K562 (cell line): ENCODE results near the gene SIDT1. TPM values are rescaled to one million over a fixed set of nuclear protein-coding genes. Genes with fewer than 3 reads are reported as not detected.

Experiments used
- ATAC-seq: fragments of 200-7000 bp; cut with Tn5 transposase; 3 replicates; pipeline ENCODE4 v1.9.1; 2020; ENCODE audit warnings: moderate library complexity
- BruUV-seq: library from RNA; stranded (reverse); fragments of 400-500 nt; replicated peaks from 2 replicates; lab custom pipeline; 2021; lab: Mats Ljungman, UMichigan
- CTCF ChIA-PET: fragments of 300-600 bp; formaldehyde crosslinking; extraction: SDS; loops from one replicate; lab custom pipeline; 2021; ENCODE audit warnings: low intra/inter-chr PET ratio; lab: Yijun Ruan, JAX
- POLR2A ChIA-PET: fragments of 300-600, 350-650 bp; sonication (Branson Sonifier 250); formaldehyde crosslinking; extraction: SDS; loops from one replicate; lab custom pipeline; 2021; ENCODE audit warnings: antibody characterized with exemption, inconsistent platforms; lab: Yijun Ruan, JAX
- DNase-seq, 4 experiments: peaks; one replicate each; pipeline versions ENCODE4 v3.0.0 to v3.0.0-alpha.2; 2011 to 2018; ENCODE audit warnings: low spot score in 3 of 4, mixed read lengths in 3 of 4; ENCODE audit errors: extremely low read depth in 1 of 4
- FAIRE-seq: peaks from 2 replicates; lab custom pipeline; 2011; peaks lifted over from hg19 to GRCh38; lab: Jason Lieb, UNC
- H2AFZ ChIP-seq: 2 replicates; pipeline ENCODE4 v1.6.0; 2011; ENCODE audit warnings: low read depth, low read length, control low read depth, inconsistent platforms
- H3K27ac ChIP-seq: fragments of 200-600 bp; 3 replicates; pipeline ENCODE4 v1.8.0; 2011; ENCODE audit warnings: low read depth, mild to moderate bottlenecking, control low read depth, inconsistent platforms, low read length, moderate library complexity, mixed read lengths; ENCODE audit errors: extremely low read depth
- H3K27me3 ChIP-seq, 2 experiments: fragments of 300-600 bp in 1 of 2; 2 replicates in 1 of 2; 3 replicates in 1 of 2; pipeline versions ENCODE4 v1.6.0 to v1.8.0; 2011; ENCODE audit warnings: inconsistent platforms in 2 of 2, low read length in 2 of 2, mild to moderate bottlenecking in 1 of 2, mixed read lengths in 1 of 2, moderate library complexity in 1 of 2; ENCODE audit not compliant: control insufficient read depth in 2 of 2, insufficient read depth in 2 of 2
- H3K36me3 ChIP-seq: fragments of 300-600 bp; 3 replicates; pipeline ENCODE4 v1.8.0; 2011; ENCODE audit warnings: mild to moderate bottlenecking, low read length, inconsistent platforms; ENCODE audit not compliant: control insufficient read depth, insufficient read depth
- H3K4me1 ChIP-seq, 2 experiments: fragments of 200-600 bp in 1 of 2; replicated peaks in 1 of 2; 2 replicates in 1 of 2; 3 replicates in 1 of 2; pipeline versions ENCODE4 v1.5.1 to v1.8.0; 2011; ENCODE audit warnings: inconsistent platforms in 2 of 2, low read length in 2 of 2, mild to moderate bottlenecking in 1 of 2, mixed read lengths in 1 of 2, moderate library complexity in 1 of 2; ENCODE audit not compliant: control insufficient read depth in 2 of 2, insufficient read depth in 2 of 2
- H3K4me2 ChIP-seq: 2 replicates; pipeline ENCODE4 v1.6.1; 2011; ENCODE audit warnings: low read length, control low read depth, inconsistent platforms, mixed read lengths; ENCODE audit not compliant: insufficient read depth
- H3K4me3 ChIP-seq: fragments of 200-600 bp; sonication (generic), shearing (Covaris generic); 2 replicates; pipeline ENCODE4 v1.5.1; 2016; ENCODE audit warnings: control low read depth, inconsistent platforms
- H3K79me2 ChIP-seq: fragments of 200-600 bp; 3 replicates; pipeline ENCODE4 v1.8.0; 2011; ENCODE audit warnings: low read length, inconsistent platforms; ENCODE audit not compliant: control insufficient read depth, insufficient read depth
- H3K9ac ChIP-seq, 2 experiments: 2 replicates each; pipeline versions ENCODE4 v1.6.0 to v1.6.1; 2011; ENCODE audit warnings: low read depth in 2 of 2, low read length in 2 of 2, control low read depth in 1 of 2, inconsistent platforms in 1 of 2, mild to moderate bottlenecking in 1 of 2, mixed read lengths in 1 of 2; ENCODE audit not compliant: insufficient read depth in 1 of 2
- H3K9me1 ChIP-seq: one replicate; pipeline ENCODE4 v1.6.0; 2011; ENCODE audit warnings: inconsistent platforms, mild to moderate bottlenecking, low read length, moderate library complexity; ENCODE audit not compliant: control insufficient read depth, insufficient read depth
- H3K9me3 ChIP-seq: replicated peaks from 2 replicates; pipeline ENCODE4 v1.5.1; 2011; ENCODE audit warnings: low read depth, low read length, inconsistent platforms; ENCODE audit not compliant: control insufficient read depth, insufficient read depth
- H4K20me1 ChIP-seq: replicated peaks from 2 replicates; pipeline ENCODE4 v1.6.1; 2011; ENCODE audit warnings: low read length, inconsistent platforms, mixed read lengths; ENCODE audit not compliant: control insufficient read depth, insufficient read depth
- ELF4 ChIP-seq: fragments of 450-650 bp; formaldehyde crosslinking; IDR thresholded peaks from 2 replicates; pipeline ENCODE4 v1.4.0; 2022; ENCODE audit warnings: missing genetic modification characterization
- HNRNPL ChIP-seq: fragments of 200-400 bp; formaldehyde crosslinking; IDR thresholded peaks from 2 replicates; pipeline ENCODE4 v1.6.1; 2017; ENCODE audit warnings: low read depth, mild to moderate bottlenecking, low read length
- NFE2 ChIP-seq: IDR thresholded peaks from 2 replicates; pipeline ENCODE4 v1.6.1; 2014; ENCODE audit warnings: antibody characterized with exemption, low read depth
- RAD51 ChIP-seq: fragments of 450-650 bp; IDR thresholded peaks from 2 replicates; pipeline ENCODE4 v1.7.1; 2016; ENCODE audit warnings: low read depth, mild to moderate bottlenecking, borderline replicate concordance
- SMAD3 ChIP-seq: fragments of 450-650 bp; formaldehyde crosslinking; conservative IDR thresholded peaks from 2 replicates; pipeline ENCODE4 v1.4.0; 2020; ENCODE audit warnings: mild to moderate bottlenecking
- SMARCC2 ChIP-seq: fragments of 450-650 bp; IDR thresholded peaks from 2 replicates; pipeline ENCODE4 v1.6.1; 2017; ENCODE audit warnings: antibody characterized with exemption, moderate library complexity, mild to moderate bottlenecking, low read depth
- SRF ChIP-seq, 2 experiments: fragments of 250-450, 450-650 bp in 1 of 2; sonication (Bioruptor Pico) in 1 of 2; sonication (generic) in 1 of 2; formaldehyde crosslinking; IDR thresholded peaks; 2 replicates each; pipeline versions ENCODE4 v1.5.0 to v1.5.1; 2020 to 2022; ENCODE audit warnings: mild to moderate bottlenecking in 1 of 2, missing genetic modification reagents in 1 of 2
- SUPT5H ChIP-seq: fragments of 450-650 bp; IDR thresholded peaks from 2 replicates; pipeline ENCODE4 v1.6.1; 2016
- TRIM28 ChIP-seq: fragments of 450-650 bp; IDR thresholded peaks from 2 replicates; pipeline ENCODE4 v1.6.1; 2017
- WHSC1 ChIP-seq: IDR thresholded peaks from one replicate; pipeline ENCODE4 v1.6.1; 2012; ENCODE audit warnings: low read length, control low read depth, inconsistent platforms
- ZNF324 ChIP-seq: fragments of 250-450 bp; sonication (Bioruptor Pico); IDR thresholded peaks from 2 replicates; pipeline ENCODE4 v1.4.0; 2020; ENCODE audit warnings: mild to moderate bottlenecking
- ZNF354B ChIP-seq: fragments of 250-450 bp; sonication (Bioruptor Pico); IDR thresholded peaks from 2 replicates; pipeline ENCODE4 v1.4.0; 2020
- ZNF41 ChIP-seq: fragments of 250-450 bp; sonication (Bioruptor Pico); conservative IDR thresholded peaks from 2 replicates; pipeline ENCODE4 v1.4.0; 2020; ENCODE audit warnings: mild to moderate bottlenecking
- ZNF707 ChIP-seq: fragments of 250-450 bp; sonication (Bioruptor Pico); conservative IDR thresholded peaks from 2 replicates; pipeline ENCODE4 v1.8.0; 2022; ENCODE audit warnings: inconsistent platforms, mild to moderate bottlenecking, moderate library complexity
- ZNF717 ChIP-seq: fragments of 250-450 bp; sonication (Bioruptor Pico); IDR thresholded peaks from 2 replicates; pipeline ENCODE4 v1.5.0; 2021
- in situ Hi-C: fragments of 300-500 bp; cut with MboI; formaldehyde crosslinking; loops from 4 replicates; pipeline ENCODE4 v1.15.0; 2018; ENCODE audit warnings: inconsistent platforms, mixed read lengths
- intact Hi-C: fragments of 100-400 bp; cut with micrococcal nuclease; formaldehyde crosslinking; loops from 2 replicates; pipeline ENCODE4 v1.14.2; 2022
- polyA plus RNA-seq, 8 experiments: library from polyadenylated mRNA; depleted of rRNA in 4 of 8; stranded (reverse) in 5 of 8; unstranded in 3 of 8; fragments of >200 nt; fragmentation: Nextera tagmentation in 2 of 8; fragmentation: Illumina TruSeq in 1 of 8; extraction: Ambion mirVana in 2 of 8; extraction: Trizol in 1 of 8; gene quantifications; 2 replicates each; pipeline versions ENCODE4 v1.2.1 to v1.2.3, GENCODE V29; 2011 to 2014; ENCODE audit warnings: inconsistent platforms in 1 of 8, missing spikeins in 1 of 8
- total RNA-seq, 7 experiments: library from RNA; depleted of rRNA in 6 of 7; stranded (reverse); fragments of >200 nt in 6 of 7; fragmentation: Illumina TruSeq in 2 of 7; extraction: Trizol in 2 of 7; gene quantifications; 2 replicates each; pipeline versions ENCODE4 v1.2.1 to v1.2.3, GENCODE V29; 2011 to 2021; ENCODE audit warnings: low replicate concordance in 1 of 7
- TF ChIP-seq, protein P1 (sequence below): fragments of 250-450 bp; sonication (Bioruptor Pico); IDR thresholded peaks from 2 replicates; pipeline ENCODE4 v1.5.0; 2021
- TF ChIP-seq, protein P2 (sequence below): fragments of 450-650 bp; IDR thresholded peaks from 2 replicates; pipeline ENCODE4 v1.7.0; 2016; ENCODE audit warnings: borderline replicate concordance

The SIDT1 gene
- total and polyA plus RNA-seq, 9 of the 15 experiments (the other 6 are each of a cell fraction or from before 2014, with no cell fraction given): not detected

GRCh38 chr3:113664523-113665094 lies 132.3 kb downstream of the SIDT1 start:
- H3K9me3 ChIP-seq: no peaks in the 10 kb centered on the region
- CTCF ChIA-PET: no interaction called here
- H4K20me1 ChIP-seq: no peaks in the 10 kb centered on the region
- TF ChIP-seq, protein P1, sequence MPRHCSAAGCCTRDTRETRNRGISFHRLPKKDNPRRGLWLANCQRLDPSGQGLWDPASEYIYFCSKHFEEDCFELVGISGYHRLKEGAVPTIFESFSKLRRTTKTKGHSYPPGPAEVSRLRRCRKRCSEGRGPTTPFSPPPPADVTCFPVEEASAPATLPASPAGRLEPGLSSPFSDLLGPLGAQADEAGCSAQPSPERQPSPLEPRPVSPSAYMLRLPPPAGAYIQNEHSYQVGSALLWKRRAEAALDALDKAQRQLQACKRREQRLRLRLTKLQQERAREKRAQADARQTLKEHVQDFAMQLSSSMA (CRISPR knock-in tag): no peak
- TF ChIP-seq SMAD3 (no peak), ZNF324 (CRISPR knock-in tag) (no peak), SRF (CRISPR knock-in tag; IDR thresholded peaks at IDR 0.05) (no peak), ZNF717 (CRISPR knock-in tag) (no peak), TRIM28 (no peak), SMARCC2 (no peak), RAD51 (no peak), ELF4 (CRISPR knock-in tag) (no peak), NFE2 (no peak), HNRNPL (no peak), SUPT5H (no peak), ZNF354B (CRISPR knock-in tag) (no peak), ZNF41 (CRISPR knock-in tag) (no peak), ZNF707 (CRISPR knock-in tag) (no peak), WHSC1 (no peak)
- TF ChIP-seq, protein P2, sequence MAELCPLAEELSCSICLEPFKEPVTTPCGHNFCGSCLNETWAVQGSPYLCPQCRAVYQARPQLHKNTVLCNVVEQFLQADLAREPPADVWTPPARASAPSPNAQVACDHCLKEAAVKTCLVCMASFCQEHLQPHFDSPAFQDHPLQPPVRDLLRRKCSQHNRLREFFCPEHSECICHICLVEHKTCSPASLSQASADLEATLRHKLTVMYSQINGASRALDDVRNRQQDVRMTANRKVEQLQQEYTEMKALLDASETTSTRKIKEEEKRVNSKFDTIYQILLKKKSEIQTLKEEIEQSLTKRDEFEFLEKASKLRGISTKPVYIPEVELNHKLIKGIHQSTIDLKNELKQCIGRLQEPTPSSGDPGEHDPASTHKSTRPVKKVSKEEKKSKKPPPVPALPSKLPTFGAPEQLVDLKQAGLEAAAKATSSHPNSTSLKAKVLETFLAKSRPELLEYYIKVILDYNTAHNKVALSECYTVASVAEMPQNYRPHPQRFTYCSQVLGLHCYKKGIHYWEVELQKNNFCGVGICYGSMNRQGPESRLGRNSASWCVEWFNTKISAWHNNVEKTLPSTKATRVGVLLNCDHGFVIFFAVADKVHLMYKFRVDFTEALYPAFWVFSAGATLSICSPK: no peak
- ATAC-seq: no peak
- in situ Hi-C loops: no loop called here
- no peak for FAIRE-seq
- H3K4me3 ChIP-seq: no peak overlapping the region
- no peak overlapping the region for H3K9ac ChIP-seq
- no peak for DNase-seq
- H3K79me2 ChIP-seq: no peaks in the 10 kb centered on the region
- H3K27me3 ChIP-seq: no peaks in the 10 kb centered on the region
- no peaks in the 10 kb centered on the region for H3K4me1 ChIP-seq
- POLR2A ChIA-PET: no interaction called here
- intact Hi-C loops: no loop called here
- H2AFZ ChIP-seq: no peak overlapping the region
- no peaks in the 10 kb centered on the region for H3K36me3 ChIP-seq
- H3K9me1 ChIP-seq: no peaks in the 10 kb centered on the region
- no peak overlapping the region for H3K27ac ChIP-seq
- no peak overlapping the region for H3K4me2 ChIP-seq
- BruUV-seq: no TSS peak
